ENCODE measurements around the gene TMEM117.

TMEM117 gene

DNA sequence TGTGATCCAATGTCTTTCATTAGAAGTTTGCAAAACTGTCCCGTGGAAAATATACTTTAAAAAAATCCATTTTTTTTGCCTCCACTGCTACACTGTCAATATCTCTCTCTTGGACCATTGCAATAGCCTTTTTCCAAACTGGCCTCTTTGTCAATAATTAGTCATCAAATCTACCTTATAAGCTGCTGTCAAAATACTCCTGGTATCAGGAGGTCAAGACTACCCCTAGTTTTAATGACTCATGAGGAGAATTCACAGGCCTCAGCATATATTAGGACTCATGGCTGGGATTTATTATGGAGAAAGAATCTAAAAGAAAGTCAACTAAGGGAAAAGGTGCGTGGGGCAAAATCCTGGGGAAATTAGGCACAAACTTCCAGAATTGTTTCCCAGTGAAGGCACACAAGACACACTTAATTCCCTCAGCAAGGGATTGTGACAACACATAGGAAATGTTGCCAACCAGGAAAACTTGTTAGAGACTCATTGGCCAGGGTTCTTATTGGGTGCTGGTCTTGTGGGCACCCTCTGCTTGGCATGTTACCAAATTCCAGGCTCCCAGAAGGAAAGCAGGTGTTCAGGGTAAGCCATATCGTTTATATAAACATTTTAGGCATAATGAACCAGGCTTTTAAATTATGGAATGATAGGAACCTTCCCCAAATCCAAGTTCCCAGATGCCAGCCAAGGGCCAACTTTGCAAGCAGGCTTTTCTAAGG is 56.1 kb downstream of the TMEM117 start:
- no peaks in the 10 kb centered on the region for H3K9me3 ChIP-seq (ENCODE audit: insufficient read depth, low read length)
- no peaks in the 10 kb centered on the region for H4K20me1 ChIP-seq (ENCODE audit: insufficient read depth, low read length)
- no peak overlapping the region for H3K4me3 ChIP-seq (ENCODE audit: low read length)
- no peaks in the 10 kb centered on the region for H3K79me2 ChIP-seq (ENCODE audit: low read length)
- H3K4me2 ChIP-seq (ENCODE audit: low read length): no peak overlapping the region
- no peak overlapping the region for H3K27ac ChIP-seq (ENCODE audit: low read length)
- no peak overlapping the region for H2AFZ ChIP-seq (ENCODE audit: low read depth, low read length)
- no peaks in the 10 kb centered on the region for H3K4me1 ChIP-seq (ENCODE audit: low read length)
- no peak for TF ChIP-seq EZH2phosphoT487 (IDR thresholded peaks at IDR 0.05; ENCODE audit: low read depth)
- TF ChIP-seq, protein P1, sequence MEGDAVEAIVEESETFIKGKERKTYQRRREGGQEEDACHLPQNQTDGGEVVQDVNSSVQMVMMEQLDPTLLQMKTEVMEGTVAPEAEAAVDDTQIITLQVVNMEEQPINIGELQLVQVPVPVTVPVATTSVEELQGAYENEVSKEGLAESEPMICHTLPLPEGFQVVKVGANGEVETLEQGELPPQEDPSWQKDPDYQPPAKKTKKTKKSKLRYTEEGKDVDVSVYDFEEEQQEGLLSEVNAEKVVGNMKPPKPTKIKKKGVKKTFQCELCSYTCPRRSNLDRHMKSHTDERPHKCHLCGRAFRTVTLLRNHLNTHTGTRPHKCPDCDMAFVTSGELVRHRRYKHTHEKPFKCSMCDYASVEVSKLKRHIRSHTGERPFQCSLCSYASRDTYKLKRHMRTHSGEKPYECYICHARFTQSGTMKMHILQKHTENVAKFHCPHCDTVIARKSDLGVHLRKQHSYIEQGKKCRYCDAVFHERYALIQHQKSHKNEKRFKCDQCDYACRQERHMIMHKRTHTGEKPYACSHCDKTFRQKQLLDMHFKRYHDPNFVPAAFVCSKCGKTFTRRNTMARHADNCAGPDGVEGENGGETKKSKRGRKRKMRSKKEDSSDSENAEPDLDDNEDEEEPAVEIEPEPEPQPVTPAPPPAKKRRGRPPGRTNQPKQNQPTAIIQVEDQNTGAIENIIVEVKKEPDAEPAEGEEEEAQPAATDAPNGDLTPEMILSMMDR (IDR thresholded peaks at IDR 0.05; ENCODE audit: low read depth, low read length): no peak
- H3K27me3 ChIP-seq (ENCODE audit: low read depth, low read length): no peaks in the 10 kb centered on the region
- H3K36me3 ChIP-seq (replicated peaks; ENCODE audit: low read depth, low read length): no peaks in the 10 kb centered on the region
- H3K9ac ChIP-seq (ENCODE audit: low read length): no peak overlapping the region

DNA sequence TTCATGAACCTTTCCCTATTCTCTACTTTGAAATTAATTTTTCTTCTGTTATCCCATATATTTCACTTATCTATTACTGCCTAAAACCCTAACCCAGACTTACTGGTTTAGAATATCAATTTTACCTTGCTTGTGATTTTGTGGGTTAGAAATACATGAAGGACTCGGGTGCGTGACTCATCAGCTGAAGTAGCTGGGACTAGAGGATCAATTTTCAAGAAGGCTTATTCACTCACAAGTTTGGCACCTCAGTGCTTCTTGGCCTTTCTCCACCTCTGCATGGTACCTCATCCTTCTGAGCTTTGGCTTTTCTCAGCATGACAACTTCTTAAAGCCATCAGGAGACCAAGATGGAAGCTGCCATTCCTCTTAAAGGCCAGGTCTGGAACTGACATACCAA is 57.8 kb downstream of the TMEM117 start:
- Histone ChIP-seq H3K9ac (ENCODE audit: low read length) (no peak overlapping the region), H3K4me1 (ENCODE audit: low read length) (no peaks in the 10 kb centered on the region), H2AFZ (ENCODE audit: low read depth, low read length) (no peak overlapping the region), H3K36me3 (replicated peaks; ENCODE audit: low read depth, low read length) (no peaks in the 10 kb centered on the region), H3K79me2 (ENCODE audit: low read length) (no peaks in the 10 kb centered on the region), H3K9me3 (ENCODE audit: insufficient read depth, low read length) (no peaks in the 10 kb centered on the region), H3K27me3 (ENCODE audit: low read depth, low read length) (no peaks in the 10 kb centered on the region), H3K4me3 (ENCODE audit: low read length) (no peak overlapping the region), H4K20me1 (ENCODE audit: insufficient read depth, low read length) (no peaks in the 10 kb centered on the region), H3K4me2 (ENCODE audit: low read length) (no peak overlapping the region), H3K27ac (ENCODE audit: low read length) (no peak overlapping the region)
- TF ChIP-seq EZH2phosphoT487 (IDR thresholded peaks at IDR 0.05; ENCODE audit: low read depth): no peak
- TF ChIP-seq, protein P1 (IDR thresholded peaks at IDR 0.05; ENCODE audit: low read depth, low read length): no peak

DNA sequence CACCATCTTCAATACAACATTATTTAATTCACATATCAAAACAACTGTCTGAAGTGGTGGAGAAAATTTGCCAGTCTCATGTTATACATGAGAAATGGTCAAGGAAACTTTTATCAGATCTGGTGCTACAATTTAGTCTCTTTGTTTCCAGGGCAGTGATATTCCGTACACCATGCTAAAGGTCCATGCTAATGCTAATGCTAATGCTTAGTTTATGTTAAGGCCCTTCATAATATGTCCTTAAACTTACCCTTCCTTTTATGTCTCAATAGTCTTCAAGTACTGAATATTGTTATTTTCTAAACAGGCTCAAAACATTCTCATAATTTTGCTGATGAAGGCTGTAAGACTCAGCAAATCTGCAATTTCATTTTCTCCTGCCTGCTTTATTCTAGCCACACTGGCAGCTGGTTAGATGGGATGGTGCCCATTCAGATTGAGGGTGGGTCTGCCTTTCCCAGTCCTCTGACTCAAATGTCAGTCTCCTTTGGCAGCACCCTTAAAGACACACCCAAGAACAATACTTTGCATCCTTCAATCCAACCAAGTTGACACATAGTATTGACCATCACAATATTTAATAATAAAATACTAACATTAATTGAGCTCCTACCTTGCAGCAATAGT is 59.8 kb downstream of the TMEM117 start:
- H3K27ac ChIP-seq (ENCODE audit: low read length): no peak overlapping the region
- no peaks in the 10 kb centered on the region for H4K20me1 ChIP-seq (ENCODE audit: insufficient read depth, low read length)
- no peaks in the 10 kb centered on the region for H3K36me3 ChIP-seq (replicated peaks; ENCODE audit: low read depth, low read length)
- no peaks in the 10 kb centered on the region for H3K9me3 ChIP-seq (ENCODE audit: insufficient read depth, low read length)
- no peak overlapping the region for H3K9ac ChIP-seq (ENCODE audit: low read length)
- TF ChIP-seq EZH2phosphoT487 (IDR thresholded peaks at IDR 0.05; ENCODE audit: low read depth): no peak
- TF ChIP-seq, protein P1 (IDR thresholded peaks at IDR 0.05; ENCODE audit: low read depth, low read length): no peak
- no peaks in the 10 kb centered on the region for H3K79me2 ChIP-seq (ENCODE audit: low read length)
- H3K4me2 ChIP-seq (ENCODE audit: low read length): no peak overlapping the region
- H3K4me1 ChIP-seq (ENCODE audit: low read length): no peaks in the 10 kb centered on the region
- no peak overlapping the region for H2AFZ ChIP-seq (ENCODE audit: low read depth, low read length)
- no peaks in the 10 kb centered on the region for H3K27me3 ChIP-seq (ENCODE audit: low read depth, low read length)
- no peak overlapping the region for H3K4me3 ChIP-seq (ENCODE audit: low read length)

DNA sequence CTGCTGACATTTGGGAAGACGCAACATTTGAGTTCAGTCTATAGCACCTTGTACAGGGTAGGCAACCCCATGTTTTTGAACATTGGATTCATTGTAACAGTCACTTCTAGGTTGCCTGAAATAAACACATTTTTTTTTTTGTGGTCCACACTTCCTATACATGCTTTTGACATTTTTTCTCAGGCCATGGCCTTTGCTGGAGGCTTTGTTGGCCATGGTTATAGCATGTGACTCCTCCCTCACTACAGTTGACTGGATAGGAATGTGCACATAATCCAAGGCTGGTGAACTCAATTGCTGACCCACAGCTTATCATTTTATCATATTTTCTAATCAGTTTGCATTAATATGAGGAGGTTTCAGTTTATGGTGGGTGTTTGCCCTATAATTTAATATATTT is 60.6 kb downstream of the TMEM117 start:
- no peak overlapping the region for H3K4me2 ChIP-seq (ENCODE audit: low read length)
- H2AFZ ChIP-seq (ENCODE audit: low read depth, low read length): no peak overlapping the region
- no peak overlapping the region for H3K27ac ChIP-seq (ENCODE audit: low read length)
- H3K4me3 ChIP-seq (ENCODE audit: low read length): no peak overlapping the region
- TF ChIP-seq EZH2phosphoT487 (IDR thresholded peaks at IDR 0.05; ENCODE audit: low read depth): no peak
- TF ChIP-seq, protein P1 (IDR thresholded peaks at IDR 0.05; ENCODE audit: low read depth, low read length): no peak
- H3K4me1 ChIP-seq (ENCODE audit: low read length): no peaks in the 10 kb centered on the region
- H3K27me3 ChIP-seq (ENCODE audit: low read depth, low read length): no peaks in the 10 kb centered on the region
- H3K9me3 ChIP-seq (ENCODE audit: insufficient read depth, low read length): no peaks in the 10 kb centered on the region
- H3K9ac ChIP-seq (ENCODE audit: low read length): no peak overlapping the region
- H4K20me1 ChIP-seq (ENCODE audit: insufficient read depth, low read length): no peaks in the 10 kb centered on the region
- no peaks in the 10 kb centered on the region for H3K79me2 ChIP-seq (ENCODE audit: low read length)
- H3K36me3 ChIP-seq (replicated peaks; ENCODE audit: low read depth, low read length): no peaks in the 10 kb centered on the region
